NCI-H748 (cell line): ENCODE measurements around the gene SKI.

Experiments used
- DNase-seq: peaks from one replicate; lab custom pipeline; 2025; ENCODE audit not compliant: unreplicated experiment; lab: John Stamatoyannopoulos, UW

SKI gene

GRCh38 chr1:2348346-2349325 lies 120.5 kb downstream of the SKI start:
- no peak for DNase-seq

DNA sequence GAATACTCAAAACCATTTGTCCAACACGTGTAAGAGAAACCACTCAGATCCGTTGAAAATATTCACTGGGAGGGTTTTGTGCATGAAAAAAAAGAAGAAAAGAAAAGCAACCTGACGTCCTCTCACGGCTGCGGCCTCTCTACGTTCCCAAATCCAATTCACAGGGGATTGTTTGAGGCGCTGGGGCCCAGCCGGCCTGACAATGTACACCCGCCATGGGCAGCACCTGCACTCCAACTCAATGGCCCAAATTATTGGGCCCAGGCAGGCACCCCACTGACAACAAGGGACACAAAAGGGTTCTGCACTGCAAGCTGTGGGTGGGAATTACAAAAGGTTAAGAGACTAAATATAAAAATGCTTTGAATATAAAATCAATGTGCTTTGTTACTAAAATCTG lies 121.7 kb downstream of the SKI start:
- no peak for DNase-seq

GRCh38 chr1:2350501-2350900 lies 122.4 kb downstream of the SKI start:
- DNase-seq: no peak

DNA sequence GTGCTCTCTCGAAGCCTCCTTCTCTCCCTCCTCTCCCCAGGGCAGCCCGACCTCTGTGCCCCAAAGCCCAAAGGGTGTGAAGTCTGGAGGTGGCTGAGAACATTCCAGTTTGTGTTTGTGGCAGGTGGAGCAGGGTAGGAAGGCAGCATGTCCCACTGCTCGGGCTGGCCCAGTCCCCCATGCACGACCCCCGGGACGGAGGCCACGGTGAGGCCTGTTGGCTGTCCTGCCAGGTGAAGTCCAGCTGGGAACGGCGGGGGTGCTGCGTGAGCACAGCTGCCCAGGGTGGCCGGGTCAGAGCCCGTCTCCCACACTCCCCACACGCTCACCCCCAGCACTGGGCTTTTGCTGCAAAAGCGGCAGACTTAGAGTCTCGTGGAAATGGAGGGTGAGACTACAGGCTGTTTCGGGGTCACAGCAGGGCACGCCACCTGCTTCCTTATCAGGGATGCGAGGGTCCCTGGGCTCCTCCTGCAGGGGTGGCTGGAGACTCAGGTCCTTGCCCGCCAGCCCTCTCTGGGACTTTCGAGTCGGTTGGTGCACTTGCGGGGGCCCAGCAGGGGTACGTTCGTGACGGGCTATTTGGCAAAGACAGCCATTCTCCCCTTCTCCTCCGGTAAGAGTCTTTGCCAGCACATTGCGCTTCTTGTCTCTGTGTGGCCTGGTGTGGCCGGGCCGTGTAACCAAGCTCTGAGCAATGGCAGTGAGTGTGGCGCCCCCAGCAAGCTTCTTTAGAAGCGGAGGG lies 123.0 kb downstream of the SKI start:
- DNase-seq: no peak

DNA sequence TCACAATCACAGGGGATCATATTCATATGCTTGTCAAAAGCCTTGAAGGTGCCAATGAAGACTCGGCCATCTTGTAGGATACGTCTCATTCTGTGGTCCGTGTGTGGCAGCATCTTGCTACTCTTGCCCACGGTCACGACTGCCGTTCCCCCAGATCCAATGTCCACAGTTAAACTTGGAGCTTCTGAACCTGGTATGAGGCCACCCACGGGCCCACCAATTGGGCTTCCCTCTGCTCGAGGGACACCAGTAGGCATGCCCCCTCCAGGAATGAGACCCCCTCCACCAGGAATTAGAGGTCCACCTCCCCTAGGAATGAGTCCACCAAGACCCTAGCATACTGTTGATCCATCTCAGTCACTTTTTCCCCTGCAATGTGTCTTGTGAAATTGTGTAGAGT lies 123.6 kb downstream of the SKI start:
- DNase-seq: no peak

GRCh38 chr1:2352341-2352896 lies 124.3 kb downstream of the SKI start:
- no peak for DNase-seq

GRCh38 chr1:2352897-2353550 lies 124.9 kb downstream of the SKI start:
- no peak for DNase-seq

- DNase-seq: no peak
Observed at GRCh38 chr1:2353551-2354438, 125.7 kb downstream of the SKI start.

GRCh38 chr1:2354511-2355372 lies 126.6 kb downstream of the SKI start:
- no peak for DNase-seq

- no peak for DNase-seq
Observed at GRCh38 chr1:2355373-2356261, 127.5 kb downstream of the SKI start.

DNA sequence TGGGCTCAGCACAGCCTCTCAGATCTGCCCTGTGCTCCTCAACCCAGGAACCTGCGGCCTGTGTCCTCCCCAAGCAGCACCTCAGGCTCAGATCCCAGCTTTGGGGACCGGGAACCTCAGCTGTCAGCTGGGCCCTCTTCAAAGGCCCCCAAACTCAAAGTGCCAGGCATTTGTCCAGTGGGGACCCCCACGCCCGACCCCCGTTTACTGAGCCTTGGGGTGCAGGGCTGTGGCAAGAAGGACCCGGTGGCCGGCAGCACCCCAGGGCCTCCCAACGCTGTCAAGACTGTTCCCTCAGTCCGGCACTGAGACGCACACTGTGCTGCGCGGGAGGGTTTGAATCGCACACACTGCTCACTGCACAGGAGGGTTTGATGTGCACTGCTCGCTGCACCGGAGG lies 128.3 kb downstream of the SKI start:
- DNase-seq: no peak

GRCh38 chr1:2356911-2357845 lies 129.1 kb downstream of the SKI start:
- no peak for DNase-seq

DNA sequence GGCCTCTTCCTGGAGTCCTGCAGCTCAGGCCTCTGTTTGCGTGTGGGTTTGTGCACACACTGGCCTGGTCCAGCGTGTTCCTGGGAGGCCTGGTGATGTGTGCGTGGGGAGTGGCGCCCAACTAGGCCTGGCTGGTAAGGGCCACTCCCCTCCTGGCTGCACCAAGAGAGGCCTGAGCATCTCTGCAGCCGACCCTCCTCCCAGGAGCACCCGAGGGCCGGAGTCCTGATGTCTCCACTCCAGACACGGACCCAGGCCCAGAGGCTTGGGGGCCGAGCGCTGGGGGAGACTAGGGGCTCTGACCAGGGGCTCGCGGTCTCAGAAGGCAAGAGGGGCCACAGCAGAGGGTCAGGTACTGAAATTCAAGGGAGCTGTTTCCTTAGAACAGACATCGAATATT lies 130.0 kb downstream of the SKI start:
- no peak for DNase-seq

GRCh38 chr1:2358651-2359640 lies 130.8 kb downstream of the SKI start:
- no peak for DNase-seq
